Retinal pigment epithelial cell (primary cell): ENCODE results near the gene MYOZ3.

Source experiments
- DNase-seq: peaks from one replicate; pipeline ENCODE4 v3.0.0-alpha.2; 2010; ENCODE audit warnings: low read depth
- H3K4me3 ChIP-seq: 2 replicates; pipeline ENCODE4 v1.5.1; 2011; ENCODE audit warnings: mild to moderate bottlenecking, low read length, control low read depth, moderate library complexity
- TF ChIP-seq, protein P1 (sequence below): conservative IDR thresholded peaks from 2 replicates; pipeline ENCODE4 v1.5.1; 2011; ENCODE audit warnings: low read depth, low read length, control low read depth, inconsistent platforms

MYOZ3 gene

DNA sequence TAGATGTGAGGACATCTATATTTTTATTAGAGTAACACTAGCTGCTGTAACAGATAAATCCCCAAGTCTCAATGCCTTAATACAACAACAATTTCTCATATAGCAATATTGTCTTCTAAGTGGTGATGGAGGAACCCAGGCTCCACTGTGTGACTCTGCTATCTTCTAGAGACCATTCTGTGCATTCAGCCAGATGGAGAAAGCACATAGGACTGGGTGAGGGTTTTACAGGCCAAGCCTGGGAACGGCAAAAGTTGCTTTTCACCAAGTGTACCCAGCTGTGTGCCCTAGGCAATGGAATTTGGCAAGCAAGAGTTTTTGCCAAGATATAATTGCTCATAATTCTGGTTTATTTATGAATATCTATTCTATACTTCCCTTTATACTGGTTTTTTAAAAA is 28.1 kb downstream of the MYOZ3 start:
- TF ChIP-seq, protein P1, sequence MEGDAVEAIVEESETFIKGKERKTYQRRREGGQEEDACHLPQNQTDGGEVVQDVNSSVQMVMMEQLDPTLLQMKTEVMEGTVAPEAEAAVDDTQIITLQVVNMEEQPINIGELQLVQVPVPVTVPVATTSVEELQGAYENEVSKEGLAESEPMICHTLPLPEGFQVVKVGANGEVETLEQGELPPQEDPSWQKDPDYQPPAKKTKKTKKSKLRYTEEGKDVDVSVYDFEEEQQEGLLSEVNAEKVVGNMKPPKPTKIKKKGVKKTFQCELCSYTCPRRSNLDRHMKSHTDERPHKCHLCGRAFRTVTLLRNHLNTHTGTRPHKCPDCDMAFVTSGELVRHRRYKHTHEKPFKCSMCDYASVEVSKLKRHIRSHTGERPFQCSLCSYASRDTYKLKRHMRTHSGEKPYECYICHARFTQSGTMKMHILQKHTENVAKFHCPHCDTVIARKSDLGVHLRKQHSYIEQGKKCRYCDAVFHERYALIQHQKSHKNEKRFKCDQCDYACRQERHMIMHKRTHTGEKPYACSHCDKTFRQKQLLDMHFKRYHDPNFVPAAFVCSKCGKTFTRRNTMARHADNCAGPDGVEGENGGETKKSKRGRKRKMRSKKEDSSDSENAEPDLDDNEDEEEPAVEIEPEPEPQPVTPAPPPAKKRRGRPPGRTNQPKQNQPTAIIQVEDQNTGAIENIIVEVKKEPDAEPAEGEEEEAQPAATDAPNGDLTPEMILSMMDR, result no peak
- H3K4me3 ChIP-seq, result no peak overlapping the region
- DNase-seq, result no peak

DNA sequence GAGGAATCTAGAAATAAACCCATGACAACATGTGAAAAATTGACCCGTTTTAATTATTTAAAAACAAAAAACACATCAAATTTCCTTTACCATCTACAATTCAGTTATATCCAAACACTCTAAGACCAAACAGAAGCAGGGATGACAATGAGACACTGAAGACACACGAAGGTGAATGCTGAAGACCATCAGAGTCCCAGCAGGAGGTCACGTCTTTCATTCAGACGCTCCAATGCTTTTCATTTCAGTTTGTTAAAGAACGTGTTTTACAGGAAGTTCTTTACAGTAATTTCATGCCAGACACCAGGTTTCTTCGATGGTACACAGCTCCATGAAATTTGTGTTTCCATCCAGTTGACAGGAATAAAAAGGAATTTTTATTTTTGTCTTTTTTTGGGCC is 29.7 kb downstream of the MYOZ3 start:
- no peak overlapping the region for H3K4me3 ChIP-seq
- TF ChIP-seq, protein P1, result no peak
- no peak for DNase-seq

GRCh38 chr5:150692276-150692675 is 31.2 kb downstream of the MYOZ3 start:
- H3K4me3 ChIP-seq, result no peak overlapping the region
- DNase-seq, result no peak
- TF ChIP-seq, protein P1, result no peak

GRCh38 chr5:150694612-150695011 is 33.6 kb downstream of the MYOZ3 start:
- TF ChIP-seq, protein P1, result no peak
- no peak overlapping the region for H3K4me3 ChIP-seq
- no peak for DNase-seq

- DNase-seq, result no peak
- H3K4me3 ChIP-seq, result peak overlapping the region; percentile 83
- TF ChIP-seq, protein P1, result no peak
Observed at GRCh38 chr5:150700246-150700593, 39.2 kb downstream of the MYOZ3 start.

GRCh38 chr5:150700594-150701377 is 39.7 kb downstream of the MYOZ3 start, which contains the start of gene RBM22:
RBM22 (minus strand) TSS chr5:150701062; CDS start chr5:150700985, 77 bp downstream.
- peak; percentile 48 for DNase-seq
- H3K4me3 ChIP-seq, result peak within 1 kb of the TSS; percentile 83
- TF ChIP-seq, protein P1, result peak; percentile 63

GRCh38 chr5:150703762-150704161 is 42.7 kb downstream of the MYOZ3 start:
- no peak overlapping the region for H3K4me3 ChIP-seq
- DNase-seq, result no peak
- TF ChIP-seq, protein P1, result no peak
